Measurements from ENCODE around the gene DNAJC6. TPM values are rescaled to one million over a fixed set of nuclear protein-coding genes. Genes with fewer than 3 reads are reported as not detected.
A peak's percentile ranks its signal among the peaks of the same experiment; 100 is the strongest.

DNAJC6 gene
- total RNA-seq, 1 experiment from 2014 or later, result 4.0 TPM

GRCh38 chr1:65432918-65433317, 123.6 kb downstream of the DNAJC6 start:
- TSS peak; percentile 36 for BruUV-seq (replicated peaks)
- peaks cover 13% of the 10 kb centered on the region for H3K36me3 ChIP-seq (ENCODE audit: control insufficient read depth, insufficient read depth, low read length)
- no peaks in the 10 kb centered on the region for H3K4me1 ChIP-seq (ENCODE audit: control insufficient read depth, insufficient read depth, low read length)
- ChIA-PET CTCF (no interaction called here), POLR2A (no interaction called here)
- intact Hi-C loops (cut with micrococcal nuclease; ENCODE audit: unreplicated experiment), result no loop called here
- ATAC-seq (no peak), DNase-seq (ENCODE audit: low read depth, low spot score) (no peak)
- H3K27ac ChIP-seq (ENCODE audit: low read length), result no peak overlapping the region
- no peaks in the 10 kb centered on the region for H3K27me3 ChIP-seq (ENCODE audit: control insufficient read depth, insufficient read depth, low read length)
- in situ Hi-C loops (cut with HindIII; ENCODE audit: low pct_unique_long_range_greater_than_20kb, low sequenced_read_pairs), result no loop called here
- no peak for TF ChIP-seq SIN3A (IDR thresholded peaks at IDR 0.05; ENCODE audit: borderline replicate concordance, insufficient read depth, low read depth, low read length)
- TF ChIP-seq POLR2AphosphoS5 (IDR thresholded peaks at IDR 0.05; ENCODE audit: low read depth, low read length), result no peak
- no peak for TF ChIP-seq TCF7L2 (IDR thresholded peaks at IDR 0.05; ENCODE audit: low read depth, low read length)
- no peak for TF ChIP-seq REST (IDR thresholded peaks at IDR 0.05; ENCODE audit: insufficient read depth in 1 of 2, low read depth in 2 of 2, low read length in 1 of 2)
- no peak for TF ChIP-seq CTCF (IDR thresholded peaks at IDR 0.05)
- H3K9me3 ChIP-seq (ENCODE audit: control insufficient read depth, insufficient read depth, low read depth, low read length), result no peaks in the 10 kb centered on the region
- no peak overlapping the region for H3K4me3 ChIP-seq (ENCODE audit: low read depth in 2 of 2, low read length in 2 of 2)

GRCh38 chr1:65434255-65434654, 124.9 kb downstream of the DNAJC6 start:
- ChIA-PET POLR2A (no interaction called here), CTCF (no interaction called here)
- no peak for ATAC-seq
- DNase-seq (ENCODE audit: low read depth, low spot score), result no peak
- no peak overlapping the region for H3K4me3 ChIP-seq (ENCODE audit: low read depth in 2 of 2, low read length in 2 of 2)
- no peaks in the 10 kb centered on the region for H3K9me3 ChIP-seq (ENCODE audit: control insufficient read depth, insufficient read depth, low read depth, low read length)
- no peaks in the 10 kb centered on the region for H3K27me3 ChIP-seq (ENCODE audit: control insufficient read depth, insufficient read depth, low read length)
- peaks cover 10% of the 10 kb centered on the region for H3K36me3 ChIP-seq (ENCODE audit: control insufficient read depth, insufficient read depth, low read length)
- no peaks in the 10 kb centered on the region for H3K4me1 ChIP-seq (ENCODE audit: control insufficient read depth, insufficient read depth, low read length)
- in situ Hi-C loops (cut with HindIII; ENCODE audit: low pct_unique_long_range_greater_than_20kb, low sequenced_read_pairs) (no loop called here), intact Hi-C loops (cut with micrococcal nuclease; ENCODE audit: unreplicated experiment) (no loop called here)
- no TSS peak for BruUV-seq (replicated peaks)
- TF ChIP-seq POLR2AphosphoS5 (IDR thresholded peaks at IDR 0.05; ENCODE audit: low read depth, low read length) (no peak), CTCF (IDR thresholded peaks at IDR 0.05) (peak; percentile 12; the same call in 1 of the 2 replicates), SIN3A (IDR thresholded peaks at IDR 0.05; ENCODE audit: borderline replicate concordance, insufficient read depth, low read depth, low read length) (no peak)
- H3K27ac ChIP-seq (ENCODE audit: low read length), result no peak overlapping the region
